MV-4-11 (cell line): Measurements from ENCODE around the gene WDR86.

Experiments
- DNase-seq: peaks from one replicate; lab custom pipeline; 2025; lab: John Stamatoyannopoulos, UW

WDR86 gene

GRCh38 chr7:151348970-151349369 lies 60.9 kb downstream of the WDR86 start:
- DNase-seq: no peak

GRCh38 chr7:151347200-151347599 lies 62.6 kb downstream of the WDR86 start:
- no peak for DNase-seq

GRCh38 chr7:151346470-151346769 lies 63.4 kb downstream of the WDR86 start:
- no peak for DNase-seq

GRCh38 chr7:151345576-151346469 lies 64.0 kb downstream of the WDR86 start:
- no peak for DNase-seq

GRCh38 chr7:151343516-151343915 lies 66.3 kb downstream of the WDR86 start:
- DNase-seq: no peak

GRCh38 chr7:151342811-151343210 lies 67.0 kb downstream of the WDR86 start:
- no peak for DNase-seq

- DNase-seq: peak; percentile 53
Observed at GRCh38 chr7:151342102-151342646, 67.7 kb downstream of the WDR86 start.

GRCh38 chr7:151341357-151342101 lies 68.3 kb downstream of the WDR86 start, which contains the start of gene NUB1:
Gene NUB1 (plus strand): TSS chr7:151341812. CDS start chr7:151345350, 3,538 bp downstream.
- peak; percentile 61 for DNase-seq

- DNase-seq: no peak
Observed at GRCh38 chr7:151340794-151341356, 69.0 kb downstream of the WDR86 start.

- DNase-seq: peak; percentile 92
Observed at GRCh38 chr7:151339651-151340382, 70.0 kb downstream of the WDR86 start.

GRCh38 chr7:151338809-151339208 lies 71.0 kb downstream of the WDR86 start:
- no peak for DNase-seq

- no peak for DNase-seq
Observed at GRCh38 chr7:151337346-151337745, 72.5 kb downstream of the WDR86 start.

- DNase-seq: no peak
Observed at GRCh38 chr7:151336027-151336708, 73.7 kb downstream of the WDR86 start.

- DNase-seq: no peak
Observed at GRCh38 chr7:151334628-151335027, 75.2 kb downstream of the WDR86 start.
